Iris pigment epithelial cell (primary cell): ENCODE results near the gene MUC13.
"Not testable (repeated sequence)": the region's sequence is repeated elsewhere in the genome, so short reads cannot be mapped to it uniquely, and the experiment has no call there.

Experiments
- DNase-seq: peaks from one replicate; pipeline ENCODE4 v3.0.0-alpha.2; 2011; ENCODE audit warnings: low read depth

The MUC13 gene, protein sequence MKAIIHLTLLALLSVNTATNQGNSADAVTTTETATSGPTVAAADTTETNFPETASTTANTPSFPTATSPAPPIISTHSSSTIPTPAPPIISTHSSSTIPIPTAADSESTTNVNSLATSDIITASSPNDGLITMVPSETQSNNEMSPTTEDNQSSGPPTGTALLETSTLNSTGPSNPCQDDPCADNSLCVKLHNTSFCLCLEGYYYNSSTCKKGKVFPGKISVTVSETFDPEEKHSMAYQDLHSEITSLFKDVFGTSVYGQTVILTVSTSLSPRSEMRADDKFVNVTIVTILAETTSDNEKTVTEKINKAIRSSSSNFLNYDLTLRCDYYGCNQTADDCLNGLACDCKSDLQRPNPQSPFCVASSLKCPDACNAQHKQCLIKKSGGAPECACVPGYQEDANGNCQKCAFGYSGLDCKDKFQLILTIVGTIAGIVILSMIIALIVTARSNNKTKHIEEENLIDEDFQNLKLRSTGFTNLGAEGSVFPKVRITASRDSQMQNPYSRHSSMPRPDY

DNA sequence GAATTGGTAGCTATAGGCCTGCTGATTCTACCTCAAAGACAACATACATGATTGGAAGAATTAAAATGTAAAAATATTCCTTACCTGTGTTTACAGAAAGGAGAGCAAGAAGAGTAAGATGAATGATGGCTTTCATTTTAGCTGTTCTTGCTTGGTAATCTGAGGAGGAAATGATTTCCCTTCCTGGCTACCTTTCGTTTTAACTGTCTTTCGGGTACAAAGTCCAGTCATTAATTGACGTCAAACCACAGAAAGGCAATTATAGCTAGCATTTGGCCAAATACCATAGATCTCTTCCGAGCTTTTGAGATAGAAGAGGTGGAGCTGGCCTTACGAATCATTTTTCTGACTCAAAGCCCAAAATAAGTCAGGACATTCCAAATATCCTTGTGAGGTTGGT, at the start of gene MUC13:
TSS of gene MUC13 (minus strand) at position 175 of the 400 bp plus-strand sequence. CDS start at position 136, 39 bp downstream.
- no peak for DNase-seq

DNA sequence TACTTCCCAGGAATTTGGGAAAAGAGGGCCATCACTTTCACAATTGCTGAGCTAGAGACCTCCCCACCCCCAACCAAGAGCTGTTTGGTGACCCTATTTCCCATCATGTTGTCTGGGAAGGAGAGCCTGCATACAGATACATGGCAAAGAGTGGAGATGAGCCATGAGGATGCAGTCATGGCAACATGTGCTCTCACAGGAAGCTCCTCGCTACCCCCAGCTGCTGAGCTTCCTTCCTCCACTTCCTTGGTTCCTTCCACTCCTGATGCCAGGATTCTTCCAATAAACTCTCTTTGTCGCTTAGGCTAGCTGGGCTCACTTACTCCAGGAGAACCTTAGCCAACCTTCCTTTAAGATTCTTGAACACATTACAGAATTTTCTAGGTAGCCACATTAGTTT, 48.3 kb upstream of the MUC13 start:
- no peak for DNase-seq

DNA sequence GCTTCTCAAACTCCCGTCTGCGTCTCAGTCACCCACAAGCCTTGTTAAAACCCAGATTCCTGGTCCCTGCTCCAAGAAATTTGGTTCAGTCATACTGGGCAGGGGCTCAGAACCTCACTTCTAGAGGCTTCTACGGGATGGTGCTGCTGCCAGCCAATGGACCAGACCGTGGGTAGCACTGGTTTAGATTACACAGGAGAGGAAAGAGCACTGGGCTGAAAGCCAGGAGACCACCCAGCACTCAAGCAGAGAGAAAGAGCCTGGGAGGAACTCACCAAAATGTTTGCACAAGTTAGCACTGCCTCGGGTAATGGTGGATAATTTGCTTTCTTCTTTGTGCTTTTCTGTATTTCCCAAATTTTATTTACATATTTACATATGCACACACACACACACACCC, 46.9 kb upstream of the MUC13 start:
- no peak for DNase-seq

DNA sequence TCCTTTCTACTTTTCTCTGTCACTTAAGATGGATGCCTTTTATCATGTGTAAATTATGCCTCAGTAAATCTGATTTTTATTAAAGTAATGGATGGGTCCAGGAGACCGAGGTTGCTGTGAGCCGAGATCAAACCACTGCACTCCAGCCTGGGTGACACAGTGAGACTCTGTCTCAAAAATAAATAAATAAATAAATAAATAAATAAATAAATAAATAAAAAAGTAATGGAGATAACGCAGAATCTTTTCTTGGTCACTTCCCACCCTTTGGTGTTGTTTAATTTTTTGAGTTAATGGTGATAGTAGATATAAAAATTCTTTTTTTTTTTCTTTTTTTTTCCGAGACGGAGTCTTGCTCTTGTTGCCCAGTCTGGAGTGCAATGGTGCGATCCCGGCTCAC, 44.1 kb upstream of the MUC13 start:
- DNase-seq: no peak

DNA sequence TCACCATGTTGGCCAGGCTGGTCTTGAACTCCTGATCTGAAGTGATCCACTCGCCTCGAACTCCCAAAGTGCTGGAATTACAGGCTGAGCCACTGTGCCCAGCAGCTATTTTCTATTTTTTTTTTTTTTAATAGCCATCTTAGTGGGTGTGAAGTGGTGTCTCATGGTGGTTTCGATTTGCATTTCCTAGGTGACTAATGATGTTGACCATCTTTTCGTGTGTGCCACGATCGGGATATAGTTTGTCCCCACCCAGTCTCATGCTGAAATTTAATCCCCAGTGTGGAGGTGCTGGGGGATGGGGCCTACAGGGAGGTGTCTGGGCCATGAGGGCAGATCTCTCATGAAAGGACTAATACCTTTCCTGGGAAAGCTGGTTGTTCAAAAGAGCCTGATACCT, 41.8 kb upstream of the MUC13 start:
- no peak for DNase-seq

DNA sequence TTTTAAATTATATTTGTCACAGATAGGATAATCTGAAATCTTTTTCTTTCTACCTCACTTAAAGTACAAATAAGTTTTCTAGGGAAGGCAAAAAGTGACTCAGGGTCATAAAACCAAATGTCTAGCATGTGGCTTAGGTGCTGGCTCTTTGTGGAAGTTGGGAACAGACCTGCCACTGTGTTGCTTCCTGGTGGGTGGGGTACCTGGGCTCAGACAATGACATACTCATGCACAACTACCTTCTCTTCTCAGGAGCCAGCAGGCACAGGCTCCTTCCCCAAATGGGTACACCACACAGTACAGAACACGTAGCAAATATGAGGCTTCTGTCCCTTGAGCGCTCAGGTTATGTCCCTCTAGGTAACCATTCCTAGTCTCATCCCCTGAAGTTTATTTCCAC, 40.1 kb upstream of the MUC13 start:
- no peak for DNase-seq

DNA sequence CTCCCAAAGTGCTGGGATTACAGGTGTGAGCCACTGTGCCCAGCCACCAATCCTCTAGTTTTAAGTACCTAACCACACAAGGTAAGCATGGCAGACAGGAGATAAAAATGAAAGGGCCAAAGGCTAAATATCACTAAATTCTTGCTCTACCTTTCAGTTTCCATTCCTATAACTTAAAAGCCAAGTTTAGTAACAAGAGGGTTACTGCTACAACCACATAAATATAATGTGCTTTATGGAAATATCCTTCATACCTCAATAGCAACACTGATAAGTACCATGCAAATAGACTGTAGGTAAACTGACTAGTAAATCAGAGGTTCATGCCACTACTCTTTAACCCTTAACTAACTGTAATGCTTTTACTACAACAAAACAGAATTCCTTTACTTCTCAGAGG, 38.7 kb upstream of the MUC13 start:
- no peak for DNase-seq

DNA sequence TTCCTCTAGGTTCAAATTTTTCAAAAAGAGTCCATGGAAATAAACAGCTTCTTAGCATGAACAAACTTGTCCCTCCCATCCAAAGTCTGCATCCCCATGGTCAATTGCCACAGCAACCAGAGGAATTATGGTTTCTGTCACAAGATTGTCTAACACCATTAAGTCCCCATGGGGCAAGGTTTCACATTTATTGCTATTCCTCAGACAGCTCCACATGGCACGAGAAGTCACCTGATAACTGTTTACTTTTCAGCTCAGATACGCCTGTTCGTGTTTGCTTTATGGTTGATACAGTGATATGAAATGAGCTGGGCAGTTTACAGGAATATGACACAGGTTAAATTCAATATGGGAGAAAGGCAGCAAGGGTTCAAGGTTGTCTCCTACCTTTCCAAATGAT, 37.9 kb upstream of the MUC13 start:
- no peak for DNase-seq

DNA sequence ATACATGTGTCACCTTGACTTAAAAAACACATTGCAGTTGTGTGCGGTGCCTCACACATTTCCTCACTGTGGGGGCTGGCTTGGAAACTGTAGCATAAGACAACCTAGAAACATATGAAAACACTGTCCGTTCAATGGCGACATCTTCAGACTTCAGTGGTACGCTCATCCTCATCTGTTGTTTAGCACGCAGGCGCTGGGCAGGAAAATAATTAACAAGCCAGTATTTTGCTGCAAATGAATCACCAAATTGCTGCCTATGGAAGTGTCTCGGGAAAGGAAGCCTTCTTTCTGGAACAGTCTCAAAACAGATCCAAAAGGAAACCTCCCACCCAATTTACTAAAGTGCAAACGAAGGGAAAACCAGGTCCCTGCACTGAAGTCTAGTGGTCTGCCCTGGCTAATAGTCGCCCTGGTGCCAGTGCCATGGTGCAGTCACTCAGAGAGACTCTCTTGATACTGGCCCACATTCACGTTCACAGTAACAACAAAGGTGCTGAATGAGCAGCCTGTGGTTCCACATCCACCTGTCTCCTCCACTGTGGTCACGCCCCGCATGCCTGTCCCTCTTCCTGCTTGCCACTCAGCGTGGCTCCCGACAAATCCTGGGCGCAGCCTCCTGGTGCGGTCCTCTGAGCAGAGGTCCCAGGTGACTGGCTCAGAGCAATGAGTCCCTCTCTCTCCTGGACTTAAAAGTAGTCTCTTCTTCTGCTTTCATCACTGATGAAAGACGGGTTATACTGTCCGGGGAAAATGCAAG, 35.6 kb upstream of the MUC13 start:
- no peak for DNase-seq

DNA sequence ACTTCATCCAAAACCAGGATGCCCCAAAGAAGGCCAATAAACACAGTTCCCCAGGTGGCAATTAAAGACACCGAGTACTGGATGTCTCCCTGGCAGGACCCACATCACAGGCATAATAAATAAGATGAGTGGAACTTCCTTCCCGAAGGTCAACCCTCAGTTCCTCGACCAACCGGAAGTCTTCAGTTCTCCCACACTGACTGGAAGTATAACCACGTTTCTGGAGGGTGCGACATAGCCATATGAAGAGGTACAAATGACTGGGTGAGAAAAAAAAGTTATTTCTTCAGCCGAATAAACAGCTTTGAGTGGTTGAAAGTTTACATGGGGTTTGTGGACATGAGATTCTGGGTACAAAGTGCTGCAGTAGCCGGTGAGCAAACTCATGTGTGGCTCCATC, 34.6 kb upstream of the MUC13 start:
- no peak for DNase-seq

DNA sequence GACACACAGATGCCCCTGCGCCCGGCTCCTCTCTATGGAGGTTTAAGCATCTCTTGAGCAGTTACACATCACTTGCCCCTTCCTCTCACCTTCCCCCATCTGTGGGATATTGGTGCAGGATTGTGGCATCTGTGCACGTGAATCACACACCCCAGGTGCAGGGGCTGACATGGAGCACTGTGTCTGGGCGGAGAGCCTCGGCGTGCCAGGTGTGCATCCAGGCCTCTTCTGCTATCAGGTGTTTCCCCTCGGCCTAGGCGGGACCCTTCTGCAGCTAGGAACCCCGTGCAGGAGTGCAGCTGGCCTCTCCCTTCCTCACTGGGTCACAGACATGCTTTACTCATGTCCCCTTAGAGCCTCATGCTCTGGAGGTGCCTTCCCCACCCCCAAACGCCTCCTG, 33.4 kb upstream of the MUC13 start:
- DNase-seq: no peak

DNA sequence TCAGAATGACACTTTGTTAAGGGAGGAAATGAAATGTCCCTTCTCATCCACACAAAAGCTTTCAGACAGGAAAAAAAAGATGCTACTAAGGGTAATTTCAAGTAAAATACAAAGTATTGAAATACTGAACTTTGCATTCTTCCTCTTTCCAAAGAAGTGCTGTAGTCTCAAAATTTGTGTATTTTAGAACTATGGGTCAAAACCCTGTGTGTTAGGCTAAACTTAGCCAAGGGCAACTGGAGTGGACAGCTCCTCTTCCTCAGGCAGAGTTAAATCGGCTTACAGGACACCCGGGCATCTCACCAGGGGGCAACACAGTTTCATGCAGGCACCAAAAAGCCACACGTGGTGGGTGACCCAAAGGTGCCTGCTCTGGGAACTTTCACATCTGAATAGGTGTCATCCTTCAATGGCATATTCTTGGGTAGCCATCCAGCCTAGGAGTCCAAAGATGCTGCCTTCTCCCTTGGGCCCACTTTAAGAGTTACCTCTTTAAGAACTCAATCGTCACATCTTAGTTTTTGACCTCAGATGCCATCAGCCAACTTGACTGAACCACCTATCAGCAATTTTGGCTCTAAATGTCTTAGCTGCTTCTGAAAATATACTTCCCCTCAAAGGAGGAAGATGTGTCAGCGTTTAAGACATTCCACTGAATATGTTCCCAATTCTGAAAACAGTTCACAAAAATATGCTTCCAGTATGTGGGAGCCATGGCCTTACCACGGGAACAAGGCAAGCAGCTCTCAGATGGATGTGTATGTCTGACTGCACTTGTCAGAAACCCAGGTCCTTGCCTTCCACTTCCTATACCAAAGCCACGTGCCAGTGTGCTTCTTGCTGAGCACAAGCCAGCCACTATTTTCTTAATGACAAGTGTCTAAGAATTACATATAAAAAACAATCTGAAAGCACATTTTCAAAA, 32.2 kb upstream of the MUC13 start:
- no peak for DNase-seq

DNA sequence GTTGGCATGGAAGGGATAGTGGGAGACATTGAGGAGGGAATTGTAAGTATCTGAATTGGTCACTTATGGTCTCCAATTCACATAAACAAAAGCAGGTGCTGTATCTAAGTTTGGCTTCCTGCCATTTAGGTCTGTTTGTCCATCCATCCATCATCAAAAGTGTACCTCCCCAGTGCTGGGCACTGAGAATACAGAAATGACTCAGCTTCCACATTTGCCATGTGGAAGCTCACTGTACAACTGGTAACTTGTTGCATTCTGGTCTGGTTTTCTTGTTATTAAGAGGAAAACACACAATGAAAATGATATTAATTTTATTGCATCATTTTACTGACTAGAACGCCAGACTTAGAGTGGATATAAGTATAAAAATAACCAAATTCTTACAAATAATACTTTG, 30.9 kb upstream of the MUC13 start:
- DNase-seq: no peak

DNA sequence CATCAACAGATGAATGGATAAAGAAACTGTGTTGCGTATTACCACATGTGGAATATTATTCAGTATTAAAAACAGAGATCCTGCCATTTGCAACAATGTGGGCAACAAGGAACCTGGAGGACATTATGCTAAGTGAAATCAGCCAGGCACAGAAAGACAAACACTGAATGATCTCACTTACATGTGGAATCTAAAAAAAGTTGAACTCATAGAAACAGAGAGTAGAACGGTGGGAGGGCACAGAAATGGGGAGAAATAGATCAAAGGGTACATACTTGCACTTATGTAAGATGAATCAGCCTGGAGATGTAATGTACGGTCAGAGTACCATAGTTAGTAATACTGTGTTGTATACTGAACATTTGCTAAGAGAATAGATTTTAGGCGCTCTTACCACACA, 29.8 kb upstream of the MUC13 start:
- peak; percentile 69 for DNase-seq

DNA sequence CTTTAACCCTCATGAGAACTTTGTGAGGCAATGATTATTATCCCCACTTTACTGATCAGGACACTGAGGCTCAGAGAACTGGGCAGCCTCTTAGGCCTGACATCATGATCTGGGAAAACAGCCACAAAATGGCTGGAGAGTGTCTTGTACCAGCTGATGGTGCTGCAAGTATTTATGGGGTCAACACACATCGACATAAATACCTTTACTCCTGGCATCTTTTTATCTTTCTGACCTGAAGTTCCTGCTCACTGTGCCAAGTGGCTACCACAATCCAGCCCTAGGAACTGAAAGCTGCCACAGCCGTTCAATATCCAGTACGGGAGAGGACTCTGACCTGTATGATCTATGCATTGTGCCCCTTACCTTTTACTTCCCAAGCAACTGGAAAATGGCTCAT, 29.2 kb upstream of the MUC13 start:
- no peak for DNase-seq

DNA sequence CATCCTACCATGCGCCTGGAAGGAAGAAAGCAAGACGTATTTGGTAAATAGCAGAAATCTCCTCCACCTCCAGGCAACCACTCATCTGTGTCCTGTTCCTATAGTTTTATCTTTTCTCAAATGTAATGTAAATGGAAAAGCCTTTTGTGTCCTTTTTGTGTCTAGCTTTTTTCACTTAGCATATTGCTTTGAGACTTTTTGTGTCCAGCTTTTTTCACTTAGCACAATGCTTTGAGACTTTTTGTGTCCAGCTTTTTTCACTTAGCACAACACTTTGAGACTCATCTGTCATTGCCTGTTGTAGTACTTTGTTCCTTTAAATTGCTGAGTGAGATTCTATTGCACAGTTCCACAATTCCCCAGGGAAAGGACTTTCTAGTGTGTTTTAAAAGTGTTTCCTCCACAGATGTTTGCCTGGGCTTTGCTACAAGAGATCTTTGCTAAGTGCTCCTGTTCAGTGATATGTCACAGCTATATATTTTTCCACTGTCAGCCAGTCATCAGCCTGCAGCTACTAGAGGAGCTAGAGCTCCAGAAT, 27.9 kb upstream of the MUC13 start:
- no peak for DNase-seq

DNA sequence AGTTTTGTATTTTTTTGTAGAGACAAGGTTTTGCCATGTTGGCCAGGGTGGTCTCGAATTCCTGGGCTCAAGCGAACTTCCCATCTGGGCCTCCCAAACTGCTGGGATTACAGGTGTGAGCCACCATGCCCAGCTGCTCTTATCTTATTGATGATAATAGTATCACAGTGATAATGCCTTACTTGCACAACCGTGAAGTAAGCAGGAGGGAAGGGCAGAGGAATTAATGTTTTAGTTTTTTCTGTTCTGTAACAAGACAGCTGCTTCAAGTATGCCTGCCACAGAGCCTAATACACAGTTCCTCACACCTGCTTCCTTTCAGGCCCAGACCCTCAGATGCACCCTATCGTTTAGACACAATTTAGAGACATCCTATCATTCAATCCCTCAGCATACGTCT, 26.1 kb upstream of the MUC13 start:
- DNase-seq: no peak

DNA sequence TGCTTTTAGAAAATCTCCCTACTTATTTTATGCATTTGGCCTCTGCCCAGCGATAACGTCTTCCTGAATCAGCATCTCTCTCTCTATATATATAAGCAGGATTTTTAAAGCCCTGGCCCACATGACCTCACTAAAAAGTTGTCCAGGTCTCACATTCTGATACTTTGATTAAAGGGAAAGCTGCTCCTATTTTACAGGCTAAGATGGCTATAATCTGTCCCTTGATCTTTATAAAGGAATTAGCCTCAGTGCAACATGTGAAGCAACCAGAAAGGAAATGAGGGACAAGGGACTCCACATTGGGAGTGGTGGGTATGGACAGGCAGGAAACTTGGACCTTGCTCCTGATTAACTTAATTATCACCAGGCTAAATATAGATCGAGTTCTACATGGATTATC, 25.6 kb upstream of the MUC13 start:
- DNase-seq: no peak

DNA sequence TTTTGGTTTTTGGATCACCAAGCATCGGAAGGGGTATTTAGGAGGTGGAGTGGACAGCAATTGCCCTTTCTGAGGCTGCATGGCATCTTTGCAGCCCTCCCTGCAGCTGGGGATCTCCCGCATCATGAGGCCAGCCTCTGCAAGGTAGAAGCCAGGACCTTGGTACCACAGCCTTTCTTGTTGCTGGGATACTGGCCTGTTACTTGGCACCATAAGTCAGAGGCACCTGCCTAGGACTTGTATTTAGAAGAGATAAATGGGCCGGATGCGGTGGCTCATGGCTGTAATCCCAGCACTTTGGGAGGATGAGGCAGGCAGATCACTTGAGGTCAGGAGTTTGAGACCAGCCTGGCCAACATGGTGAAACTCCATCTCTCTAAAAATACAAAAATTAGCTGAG, 23.4 kb upstream of the MUC13 start:
- DNase-seq: not testable (repeated sequence)

DNA sequence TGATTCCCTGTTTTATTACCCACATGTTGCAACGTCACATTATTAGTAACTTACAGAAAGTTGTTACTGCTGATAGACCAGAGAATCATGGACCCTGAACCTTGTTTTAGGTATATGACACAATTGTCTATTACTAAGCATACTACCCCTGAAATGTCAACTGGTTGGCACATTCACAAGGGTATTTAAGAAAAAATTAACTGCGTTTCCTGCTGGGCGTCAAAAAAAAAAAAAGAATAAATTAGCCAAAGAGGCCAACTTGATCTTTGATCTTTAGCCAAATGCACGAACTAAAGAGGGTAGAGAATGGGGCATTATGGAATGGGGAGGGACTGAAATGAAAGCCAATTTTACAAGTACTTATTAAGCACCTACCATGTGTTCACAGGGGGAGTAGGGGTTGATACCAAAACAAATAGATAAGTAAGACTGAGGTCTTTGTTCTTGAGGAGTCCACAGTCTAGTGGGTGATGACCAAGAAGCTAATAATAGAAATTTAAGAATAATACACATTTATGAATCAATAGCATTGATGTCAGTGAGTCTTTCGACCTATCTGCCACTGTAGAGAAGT, 17.8 kb upstream of the MUC13 start:
- no peak for DNase-seq

DNA sequence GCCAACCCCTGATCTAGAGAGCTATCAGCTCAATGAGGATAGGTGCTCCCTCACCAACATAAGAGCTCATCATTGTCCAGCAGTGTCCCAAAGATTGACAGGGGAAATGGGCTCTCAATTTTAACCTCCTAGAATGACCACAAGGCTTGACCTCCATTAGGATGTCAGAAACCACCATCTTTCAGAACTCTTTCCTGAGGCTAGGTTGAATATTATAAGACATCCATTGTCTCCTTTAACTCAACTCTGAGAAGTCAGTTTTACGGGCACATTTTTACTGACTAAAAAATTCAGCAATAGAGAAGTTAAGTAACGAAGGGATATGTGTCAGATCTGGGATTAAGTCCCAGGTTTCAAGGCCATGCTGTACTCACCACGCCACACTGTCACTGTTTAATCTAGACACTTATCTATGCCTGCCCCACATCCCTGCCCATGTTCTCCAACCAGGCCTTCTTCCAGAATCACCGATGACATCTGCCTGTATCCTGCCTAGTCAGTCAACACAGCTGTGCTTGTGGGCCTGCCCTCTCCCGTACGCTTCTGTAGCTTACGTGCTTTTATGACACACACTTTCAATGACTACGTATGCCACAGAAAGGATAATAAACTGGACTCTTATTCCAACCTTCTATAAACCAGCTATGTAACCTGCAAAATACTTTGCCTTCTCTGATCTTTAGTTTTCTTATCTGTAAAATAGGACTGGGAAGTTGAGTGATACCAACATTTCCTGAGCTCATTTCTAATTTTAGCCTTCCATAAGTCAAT, 17.1 kb upstream of the MUC13 start:
- DNase-seq: peak; percentile 45
